K562 (cell line): ENCODE measurements around the gene TRDN.

Source experiments
- DDX20 ChIP-seq: fragments of 450-650 bp; IDR thresholded peaks from 2 replicates; pipeline ENCODE4 v1.6.1; 2016; ENCODE audit warnings: missing genetic modification characterization, low read depth, mild to moderate bottlenecking, missing compliant biosample characterization, moderate library complexity
- POLR2A ChIP-seq: fragments of 450-650 bp; conservative IDR thresholded peaks from 2 replicates; pipeline ENCODE4 v1.6.1; 2016
- SIN3A ChIP-seq, 2 experiments: fragments of 150-350 bp in 1 of 2; IDR thresholded peaks; 2 replicates each; pipeline ENCODE4 v1.6.1; 2011 to 2016; ENCODE audit warnings: borderline replicate concordance in 2 of 2, low read depth in 2 of 2, low read length in 2 of 2, mild to moderate bottlenecking in 2 of 2, moderate library complexity in 2 of 2; ENCODE audit not compliant: control insufficient read depth in 1 of 2
- TBL1XR1 ChIP-seq, 2 experiments: IDR thresholded peaks; 2 replicates each; pipeline ENCODE4 v1.6.1; 2012; ENCODE audit warnings: improper control_type of control experiment in 2 of 2, low read length in 2 of 2, mild to moderate bottlenecking in 1 of 2
- ZNF239 ChIP-seq: fragments of 250-450 bp; sonication (Bioruptor Pico); IDR thresholded peaks from 2 replicates; pipeline ENCODE4 v1.4.0; 2020; ENCODE audit warnings: mild to moderate bottlenecking
- TF ChIP-seq, protein P1 (sequence below): fragments of 450-650 bp; IDR thresholded peaks from 2 replicates; pipeline ENCODE4 v1.6.1; 2017; ENCODE audit warnings: antibody characterized with exemption, mild to moderate bottlenecking

DNA sequence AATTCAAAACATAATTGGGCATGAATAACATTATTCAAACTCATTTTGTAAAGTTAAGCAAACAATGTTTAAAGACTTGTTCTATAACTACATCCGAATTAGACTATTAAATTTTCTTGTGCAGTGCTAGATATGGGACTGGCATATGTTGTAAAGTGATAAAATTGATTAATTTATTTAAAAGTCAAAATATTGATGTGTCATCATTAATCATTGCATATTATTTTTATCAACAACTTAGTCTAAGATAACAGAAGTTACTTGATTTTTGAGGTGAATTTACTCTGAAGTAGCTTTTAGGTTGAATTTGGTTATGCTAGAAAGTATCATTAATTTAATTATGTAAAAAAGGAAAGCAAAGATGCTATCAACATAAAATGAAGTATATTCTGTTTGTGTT, 396.1 kb downstream of the TRDN start:
- TF ChIP-seq, protein P1, sequence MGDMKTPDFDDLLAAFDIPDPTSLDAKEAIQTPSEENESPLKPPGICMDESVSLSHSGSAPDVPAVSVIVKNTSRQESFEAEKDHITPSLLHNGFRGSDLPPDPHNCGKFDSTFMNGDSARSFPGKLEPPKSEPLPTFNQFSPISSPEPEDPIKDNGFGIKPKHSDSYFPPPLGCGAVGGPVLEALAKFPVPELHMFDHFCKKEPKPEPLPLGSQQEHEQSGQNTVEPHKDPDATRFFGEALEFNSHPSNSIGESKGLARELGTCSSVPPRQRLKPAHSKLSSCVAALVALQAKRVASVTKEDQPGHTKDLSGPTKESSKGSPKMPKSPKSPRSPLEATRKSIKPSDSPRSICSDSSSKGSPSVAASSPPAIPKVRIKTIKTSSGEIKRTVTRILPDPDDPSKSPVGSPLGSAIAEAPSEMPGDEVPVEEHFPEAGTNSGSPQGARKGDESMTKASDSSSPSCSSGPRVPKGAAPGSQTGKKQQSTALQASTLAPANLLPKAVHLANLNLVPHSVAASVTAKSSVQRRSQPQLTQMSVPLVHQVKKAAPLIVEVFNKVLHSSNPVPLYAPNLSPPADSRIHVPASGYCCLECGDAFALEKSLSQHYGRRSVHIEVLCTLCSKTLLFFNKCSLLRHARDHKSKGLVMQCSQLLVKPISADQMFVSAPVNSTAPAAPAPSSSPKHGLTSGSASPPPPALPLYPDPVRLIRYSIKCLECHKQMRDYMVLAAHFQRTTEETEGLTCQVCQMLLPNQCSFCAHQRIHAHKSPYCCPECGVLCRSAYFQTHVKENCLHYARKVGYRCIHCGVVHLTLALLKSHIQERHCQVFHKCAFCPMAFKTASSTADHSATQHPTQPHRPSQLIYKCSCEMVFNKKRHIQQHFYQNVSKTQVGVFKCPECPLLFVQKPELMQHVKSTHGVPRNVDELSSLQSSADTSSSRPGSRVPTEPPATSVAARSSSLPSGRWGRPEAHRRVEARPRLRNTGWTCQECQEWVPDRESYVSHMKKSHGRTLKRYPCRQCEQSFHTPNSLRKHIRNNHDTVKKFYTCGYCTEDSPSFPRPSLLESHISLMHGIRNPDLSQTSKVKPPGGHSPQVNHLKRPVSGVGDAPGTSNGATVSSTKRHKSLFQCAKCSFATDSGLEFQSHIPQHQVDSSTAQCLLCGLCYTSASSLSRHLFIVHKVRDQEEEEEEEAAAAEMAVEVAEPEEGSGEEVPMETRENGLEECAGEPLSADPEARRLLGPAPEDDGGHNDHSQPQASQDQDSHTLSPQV: no peak
- TF ChIP-seq TBL1XR1 (IDR thresholded peaks at IDR 0.05; ENCODE audit: low read length in 2 of 2) (no peak), DDX20 (tag) (no peak), SIN3A (IDR thresholded peaks at IDR 0.05; ENCODE audit: borderline replicate concordance in 2 of 2, control insufficient read depth in 1 of 2, low read depth in 2 of 2, low read length in 2 of 2) (no peak), POLR2A (no peak), ZNF239 (no peak)
